Spleen (tissue), 11 donors: ENCODE data around the gene PEX10. TPM values are rescaled to one million over a fixed set of nuclear protein-coding genes. Genes with fewer than 3 reads are reported as not detected.

ENCODE experiments used
- DNase-seq: peaks from one replicate; pipeline ENCODE4 v3.0.0-alpha.2; 2020
- H3K27ac ChIP-seq, 8 donors: fragments of 200-600 bp; sonication (generic) in 7 of 8; 1 replicate in 4 of 8; 2 replicates in 4 of 8; pipeline versions ENCODE4 v1.5.0 to v1.8.0; 2016 to 2021; ENCODE audit warnings: inconsistent platforms in 4 of 8, mild to moderate bottlenecking in 4 of 8, moderate library complexity in 1 of 8
- H3K27me3 ChIP-seq, 7 donors: fragments of 200-600 bp; sonication (generic) in 6 of 7; replicated peaks in 1 of 7; 1 replicate in 4 of 7; 2 replicates in 3 of 7; pipeline versions ENCODE4 v1.5.0 to v1.8.0; 2016 to 2021; ENCODE audit warnings: inconsistent platforms in 3 of 7, mild to moderate bottlenecking in 1 of 7
- H3K36me3 ChIP-seq, 6 donors: fragments of 200-600 bp; sonication (generic) in 5 of 6; 1 replicate in 4 of 6; 2 replicates in 2 of 6; pipeline versions ENCODE4 v1.5.0 to v1.8.0; 2016 to 2021; ENCODE audit warnings: inconsistent platforms in 2 of 6
- H3K4me1 ChIP-seq, 6 donors: fragments of 200-600 bp; sonication (generic) in 5 of 6; 1 replicate in 3 of 6; 2 replicates in 3 of 6; pipeline versions ENCODE4 v1.5.0 to v1.8.0; 2016 to 2021; ENCODE audit warnings: inconsistent platforms in 3 of 6
- H3K4me3 ChIP-seq, 8 donors: fragments of 200-600 bp; sonication (generic) in 7 of 8; 1 replicate in 4 of 8; 2 replicates in 4 of 8; pipeline versions ENCODE4 v1.5.0 to v1.8.0; 2016 to 2021; ENCODE audit warnings: inconsistent platforms in 4 of 8, mild to moderate bottlenecking in 4 of 8, moderate library complexity in 2 of 8
- H3K9me3 ChIP-seq, 8 donors: fragments of 200-600 bp; sonication (generic) in 7 of 8; 1 replicate in 4 of 8; 2 replicates in 4 of 8; pipeline versions ENCODE4 v1.5.0 to v1.8.0; 2016 to 2021; ENCODE audit warnings: inconsistent platforms in 4 of 8
- POLR2A ChIP-seq, 3 donors: fragments of 450-650 bp; IDR thresholded peaks; one replicate each; pipeline ENCODE4 v1.5.1; 2017; ENCODE audit warnings: antibody characterized with exemption in 3 of 3, mild to moderate bottlenecking in 1 of 3
- POLR2AphosphoS5 ChIP-seq, 3 donors: sonication (generic); formaldehyde crosslinking; IDR thresholded peaks; one replicate each; pipeline ENCODE4 v1.5.1; 2017; ENCODE audit warnings: antibody characterized with exemption in 3 of 3
- WGBS, 5 donors: extraction: QIAGEN DNeasy Blood & Tissue Kit in 3 of 5; methylation state at CpG; one replicate each; pipeline versions ENCODE4 v1.1.5 to v1.1.7; 2013 to 2018; 5-methylcytosine and 5-hydroxymethylcytosine counted together
- intact Hi-C: fragments of 100-400 bp; cut with DNase I; formaldehyde crosslinking; loops from one replicate; pipeline ENCODE4 v1.15.0; 2023; ENCODE audit warnings: low total_unique reads
- polyA plus RNA-seq, 3 donors: library from polyadenylated mRNA; stranded (reverse); fragments of 200-250 nt; gene quantifications; one replicate each; pipeline ENCODE4 v1.2.1, GENCODE V29; 2013
- total RNA-seq, 7 donors: library from RNA; depleted of rRNA in 3 of 7; stranded (reverse); fragments of >200 nt in 3 of 7; fragmentation: NEBNext Ultra II Directional in 4 of 7; extraction: Animal tissue kit (Norgen Biotek cat#: 25700) in 4 of 7; gene quantifications; one replicate each; pipeline versions ENCODE4 v1.1.0 to v1.2.1, GENCODE V29; 2016 to 2021
- TF ChIP-seq, protein P1 (sequence below), 11 experiments: fragments of 200-600 bp in 7 of 11; fragments of 450-650 bp in 4 of 11; sonication (generic) in 4 of 11; IDR thresholded peaks in 8 of 11; conservative IDR thresholded peaks in 3 of 11; 1 replicate in 7 of 11; 2 replicates in 4 of 11; pipeline versions ENCODE4 v1.4.0 to v1.8.0; 2016 to 2021; ENCODE audit warnings: antibody characterized with exemption in 11 of 11, inconsistent platforms in 4 of 11, mild to moderate bottlenecking in 1 of 11
- donor health status: healthy with polysubstance abuse.
- donor health status: DM: no; HTN: no; CAD: no; lungs with moderate emphysema.
- donor health status: DM: no; HTN: no; CAD: no.
- donor health status: Bipolar disorder and iron deficiency.
- donor health status: healthy.
- donor health status: DM: no; HTN: no; CAD: no.
- donor health status: DM: yes; HTN: yes; CAD: no.

Gene PEX10
- total and polyA plus RNA-seq, 10 donors, result 10.2 to 19.1 (median 16.1) TPM

DNA sequence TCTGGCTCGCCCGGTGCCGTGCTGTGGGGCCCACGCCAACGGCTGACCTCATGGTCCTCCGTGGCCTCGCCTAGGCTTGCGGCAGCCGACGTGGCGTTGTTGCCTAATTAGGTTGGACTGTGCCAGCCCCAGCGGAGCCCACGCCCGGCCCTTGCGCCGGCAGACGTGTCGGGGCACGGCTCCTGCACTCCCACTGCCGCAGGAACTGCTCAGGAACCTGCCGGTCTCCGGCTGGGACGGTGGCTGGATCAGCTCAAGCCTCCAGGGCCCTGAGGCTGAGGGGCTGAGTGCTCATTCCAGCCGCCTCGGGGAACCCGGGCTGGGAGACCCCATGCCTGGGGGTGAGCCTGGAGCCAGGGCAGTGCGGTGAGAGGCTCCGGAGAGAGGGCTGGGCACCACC lies 16.1 kb upstream of the PEX10 start:
- intact Hi-C loops, result no loop called here
- no peaks in the 10 kb centered on the region for H3K4me1 ChIP-seq
- peaks cover 0 to 20% (median 12%) of the 10 kb centered on the region in 8 donors for H3K9me3 ChIP-seq
- H3K27me3 ChIP-seq, result peaks cover 0 to 74% (median 13%) of the 10 kb centered on the region in 7 donors
- no peak overlapping the region for H3K27ac ChIP-seq
- no peak overlapping the region for H3K4me3 ChIP-seq
- H3K36me3 ChIP-seq, result no peaks in the 10 kb centered on the region
- TF ChIP-seq POLR2AphosphoS5 (IDR thresholded peaks at IDR 0.05) (no peak), POLR2A (IDR thresholded peaks at IDR 0.05) (no peak)
- TF ChIP-seq, protein P1, sequence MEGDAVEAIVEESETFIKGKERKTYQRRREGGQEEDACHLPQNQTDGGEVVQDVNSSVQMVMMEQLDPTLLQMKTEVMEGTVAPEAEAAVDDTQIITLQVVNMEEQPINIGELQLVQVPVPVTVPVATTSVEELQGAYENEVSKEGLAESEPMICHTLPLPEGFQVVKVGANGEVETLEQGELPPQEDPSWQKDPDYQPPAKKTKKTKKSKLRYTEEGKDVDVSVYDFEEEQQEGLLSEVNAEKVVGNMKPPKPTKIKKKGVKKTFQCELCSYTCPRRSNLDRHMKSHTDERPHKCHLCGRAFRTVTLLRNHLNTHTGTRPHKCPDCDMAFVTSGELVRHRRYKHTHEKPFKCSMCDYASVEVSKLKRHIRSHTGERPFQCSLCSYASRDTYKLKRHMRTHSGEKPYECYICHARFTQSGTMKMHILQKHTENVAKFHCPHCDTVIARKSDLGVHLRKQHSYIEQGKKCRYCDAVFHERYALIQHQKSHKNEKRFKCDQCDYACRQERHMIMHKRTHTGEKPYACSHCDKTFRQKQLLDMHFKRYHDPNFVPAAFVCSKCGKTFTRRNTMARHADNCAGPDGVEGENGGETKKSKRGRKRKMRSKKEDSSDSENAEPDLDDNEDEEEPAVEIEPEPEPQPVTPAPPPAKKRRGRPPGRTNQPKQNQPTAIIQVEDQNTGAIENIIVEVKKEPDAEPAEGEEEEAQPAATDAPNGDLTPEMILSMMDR (IDR thresholded peaks at IDR 0.05 in 8 of 11, conservative IDR thresholded peaks at IDR 0.05 in 3 of 11), result no peak
- 90 to 94% (median 91%) methylated on average over 8 to 28 of the region's 28 CpGs for WGBS, 5 donors
- DNase-seq, result no peak

DNA sequence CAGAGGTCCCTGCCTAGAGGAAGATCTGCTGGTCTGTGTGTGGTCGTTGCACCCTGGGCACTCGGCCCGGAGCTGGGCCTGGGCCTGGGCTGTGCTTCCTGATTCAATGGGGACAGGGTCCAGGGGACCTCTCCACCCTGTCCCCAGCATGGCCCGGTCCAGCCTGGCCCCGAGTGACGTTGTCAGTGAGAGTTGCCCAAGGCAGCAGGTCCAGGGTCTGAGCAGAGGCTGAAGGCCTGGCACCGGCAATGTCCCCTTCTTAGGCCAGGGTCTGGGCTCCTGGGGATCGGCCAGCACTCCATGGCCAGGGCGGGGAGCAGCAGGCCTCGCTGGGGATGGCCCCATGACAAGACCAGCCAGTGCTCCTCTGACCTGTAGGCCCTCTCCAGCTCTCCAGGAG lies 15.6 kb upstream of the PEX10 start:
- H3K27ac ChIP-seq, result no peak overlapping the region
- TF ChIP-seq POLR2A (IDR thresholded peaks at IDR 0.05) (no peak), POLR2AphosphoS5 (IDR thresholded peaks at IDR 0.05) (no peak)
- TF ChIP-seq, protein P1 (IDR thresholded peaks at IDR 0.05 in 8 of 11, conservative IDR thresholded peaks at IDR 0.05 in 3 of 11), result no peak
- peaks cover 0 to 24% (median 17%) of the 10 kb centered on the region in 8 donors for H3K9me3 ChIP-seq
- WGBS, 5 donors, result 55 to 89% (median 86%) methylated on average over 6 to 10 of the region's 10 CpGs
- intact Hi-C loops, result no loop called here
- no peak for DNase-seq
- no peak overlapping the region for H3K4me3 ChIP-seq
- H3K4me1 ChIP-seq, result no peaks in the 10 kb centered on the region
- no peaks in the 10 kb centered on the region for H3K36me3 ChIP-seq
- peaks cover 0 to 68% (median 8%) of the 10 kb centered on the region in 7 donors for H3K27me3 ChIP-seq

DNA sequence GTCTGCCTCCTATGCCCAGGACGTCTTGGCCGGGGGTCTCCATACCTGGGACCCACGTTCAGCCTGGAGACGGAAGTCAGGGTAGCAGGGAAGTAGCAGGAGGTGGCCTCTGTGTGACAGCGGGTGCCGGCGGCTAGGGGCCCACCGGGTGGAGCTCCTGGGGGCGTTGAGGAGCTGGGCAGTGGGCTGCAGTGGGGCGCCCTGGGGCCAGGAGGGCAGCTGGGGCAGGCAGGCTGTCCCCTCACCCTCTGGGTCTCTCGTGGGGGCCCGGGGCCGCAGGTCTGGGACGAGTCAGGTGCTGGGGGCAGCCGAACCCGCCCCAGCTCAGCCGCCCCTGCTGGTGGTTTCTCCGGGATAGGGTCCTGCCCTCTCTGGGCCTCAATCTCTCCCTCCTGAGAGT lies 14.7 kb upstream of the PEX10 start:
- TF ChIP-seq, protein P1 (IDR thresholded peaks at IDR 0.05 in 8 of 11, conservative IDR thresholded peaks at IDR 0.05 in 3 of 11), result no peak
- Histone ChIP-seq H3K4me3 (no peak overlapping the region), H3K36me3 (no peaks in the 10 kb centered on the region), H3K27me3 (peaks cover 0 to 59% (median 8%) of the 10 kb centered on the region in 7 donors), H3K4me1 (no peaks in the 10 kb centered on the region), H3K27ac (no peak overlapping the region), H3K9me3 (peaks cover 0 to 31% (median 22%) of the 10 kb centered on the region in 8 donors)
- WGBS, 5 donors, result 80 to 88% (median 83%) methylated on average over 10 to 18 of the region's 18 CpGs
- DNase-seq, result no peak
- intact Hi-C loops, result no loop called here

DNA sequence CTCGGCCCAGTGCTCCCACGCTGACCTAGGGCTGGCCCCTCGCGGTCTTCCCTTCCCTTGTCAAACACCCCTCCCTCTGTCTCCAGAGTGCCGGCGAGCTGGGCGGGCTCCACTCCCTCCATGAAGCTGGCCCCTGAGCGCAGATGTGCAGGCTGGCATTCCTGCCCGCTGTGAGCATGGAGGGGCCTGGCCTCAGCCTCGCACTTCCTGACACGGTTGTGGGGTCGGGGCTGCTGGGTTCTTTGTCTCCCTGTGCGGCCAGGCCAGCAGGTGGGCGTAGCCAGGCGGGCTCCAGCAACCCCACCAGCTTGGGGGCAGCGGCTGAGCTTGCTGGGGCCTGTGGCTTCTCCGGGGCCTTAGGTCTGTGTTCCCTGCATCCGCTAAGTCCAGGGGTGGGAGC lies 14.2 kb upstream of the PEX10 start:
- WGBS, 5 donors, result 73 to 100% (median 80%) methylated on average over 1 to 18 of the region's 18 CpGs
- no peak overlapping the region for H3K27ac ChIP-seq
- H3K4me3 ChIP-seq, result no peak overlapping the region
- TF ChIP-seq, protein P1 (IDR thresholded peaks at IDR 0.05 in 8 of 11, conservative IDR thresholded peaks at IDR 0.05 in 3 of 11), result no peak
- TF ChIP-seq POLR2A (IDR thresholded peaks at IDR 0.05) (no peak), POLR2AphosphoS5 (IDR thresholded peaks at IDR 0.05) (no peak)
- no peaks in the 10 kb centered on the region for H3K4me1 ChIP-seq
- peaks cover 0 to 54% (median 8%) of the 10 kb centered on the region in 7 donors for H3K27me3 ChIP-seq
- no peaks in the 10 kb centered on the region for H3K36me3 ChIP-seq
- H3K9me3 ChIP-seq, result peaks cover 0 to 34% (median 22%) of the 10 kb centered on the region in 8 donors
- DNase-seq, result no peak
- intact Hi-C loops, result no loop called here
